Measurements from ENCODE around the gene LRCH1.

- TF ChIP-seq SPI1 (IDR thresholded peaks at IDR 0.05; ENCODE audit: borderline replicate concordance, low read depth) (no peak), CTCF (IDR thresholded peaks at IDR 0.05; ENCODE audit: insufficient read depth, low read length) (no peak)
Observed at GRCh38 chr13:46594374-46595078, 41.6 kb downstream of the LRCH1 start.

Measured in HL-60 (cell line).